Activated T-cell treated with anti-CD3 and anti-CD28 coated beads for 48 hours (primary cell): ENCODE results near the gene STK31.
"Not testable (repeated sequence)": the region's sequence is repeated elsewhere in the genome, so short reads cannot be mapped to it uniquely, and the experiment has no call there.

Experiments used
- DNase-seq: peaks from one replicate; pipeline ENCODE4 v3.0.0-alpha.2; 2020; ENCODE audit warnings: low read depth

Gene STK31, protein sequence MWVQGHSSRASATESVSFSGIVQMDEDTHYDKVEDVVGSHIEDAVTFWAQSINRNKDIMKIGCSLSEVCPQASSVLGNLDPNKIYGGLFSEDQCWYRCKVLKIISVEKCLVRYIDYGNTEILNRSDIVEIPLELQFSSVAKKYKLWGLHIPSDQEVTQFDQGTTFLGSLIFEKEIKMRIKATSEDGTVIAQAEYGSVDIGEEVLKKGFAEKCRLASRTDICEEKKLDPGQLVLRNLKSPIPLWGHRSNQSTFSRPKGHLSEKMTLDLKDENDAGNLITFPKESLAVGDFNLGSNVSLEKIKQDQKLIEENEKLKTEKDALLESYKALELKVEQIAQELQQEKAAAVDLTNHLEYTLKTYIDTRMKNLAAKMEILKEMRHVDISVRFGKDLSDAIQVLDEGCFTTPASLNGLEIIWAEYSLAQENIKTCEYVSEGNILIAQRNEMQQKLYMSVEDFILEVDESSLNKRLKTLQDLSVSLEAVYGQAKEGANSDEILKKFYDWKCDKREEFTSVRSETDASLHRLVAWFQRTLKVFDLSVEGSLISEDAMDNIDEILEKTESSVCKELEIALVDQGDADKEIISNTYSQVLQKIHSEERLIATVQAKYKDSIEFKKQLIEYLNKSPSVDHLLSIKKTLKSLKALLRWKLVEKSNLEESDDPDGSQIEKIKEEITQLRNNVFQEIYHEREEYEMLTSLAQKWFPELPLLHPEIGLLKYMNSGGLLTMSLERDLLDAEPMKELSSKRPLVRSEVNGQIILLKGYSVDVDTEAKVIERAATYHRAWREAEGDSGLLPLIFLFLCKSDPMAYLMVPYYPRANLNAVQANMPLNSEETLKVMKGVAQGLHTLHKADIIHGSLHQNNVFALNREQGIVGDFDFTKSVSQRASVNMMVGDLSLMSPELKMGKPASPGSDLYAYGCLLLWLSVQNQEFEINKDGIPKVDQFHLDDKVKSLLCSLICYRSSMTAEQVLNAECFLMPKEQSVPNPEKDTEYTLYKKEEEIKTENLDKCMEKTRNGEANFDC

DNA sequence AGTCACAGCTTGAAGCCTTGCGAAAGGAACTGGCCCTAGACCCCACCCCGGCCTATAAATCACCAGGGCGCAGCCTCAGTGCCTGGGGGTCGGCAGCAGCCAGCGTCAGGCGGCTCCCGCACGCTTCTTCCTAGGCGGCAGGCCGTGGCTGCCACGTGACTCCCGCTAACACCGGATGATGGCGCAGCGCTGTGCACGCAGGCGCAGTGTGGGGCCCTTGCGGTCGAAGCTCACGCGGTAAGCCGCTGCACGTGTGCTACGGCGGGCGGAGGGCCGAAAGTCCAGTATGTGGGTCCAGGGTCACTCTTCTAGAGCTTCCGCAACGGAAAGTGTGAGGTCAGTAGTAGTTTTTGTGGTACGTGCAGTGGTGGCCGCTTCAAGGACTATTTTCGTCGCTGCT, at the start of gene STK31:
STK31 (plus strand) TSS at position 220 of the 400 bp plus-strand sequence; CDS start at position 287, 67 bp downstream.
- no peak for DNase-seq

DNA sequence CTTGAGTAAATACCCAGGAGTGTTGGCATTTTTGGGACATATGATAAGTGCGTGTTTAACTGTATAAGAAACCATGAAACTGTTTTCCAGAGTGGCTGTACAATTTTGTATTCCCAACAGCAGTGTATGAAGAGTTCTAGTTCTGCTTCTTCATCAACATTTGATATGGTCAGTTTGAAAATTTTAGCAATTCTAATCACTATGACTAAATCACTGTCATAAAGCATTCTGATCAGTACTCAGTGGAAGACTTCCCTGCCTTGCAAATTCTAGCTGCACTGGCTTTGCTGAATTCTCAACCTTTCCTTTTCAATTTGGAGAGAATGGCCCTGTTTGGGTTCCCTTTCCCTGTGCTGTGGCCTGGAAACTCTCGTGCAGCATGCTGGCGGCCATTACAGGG, 48.6 kb upstream of the STK31 start:
- DNase-seq = no peak

DNA sequence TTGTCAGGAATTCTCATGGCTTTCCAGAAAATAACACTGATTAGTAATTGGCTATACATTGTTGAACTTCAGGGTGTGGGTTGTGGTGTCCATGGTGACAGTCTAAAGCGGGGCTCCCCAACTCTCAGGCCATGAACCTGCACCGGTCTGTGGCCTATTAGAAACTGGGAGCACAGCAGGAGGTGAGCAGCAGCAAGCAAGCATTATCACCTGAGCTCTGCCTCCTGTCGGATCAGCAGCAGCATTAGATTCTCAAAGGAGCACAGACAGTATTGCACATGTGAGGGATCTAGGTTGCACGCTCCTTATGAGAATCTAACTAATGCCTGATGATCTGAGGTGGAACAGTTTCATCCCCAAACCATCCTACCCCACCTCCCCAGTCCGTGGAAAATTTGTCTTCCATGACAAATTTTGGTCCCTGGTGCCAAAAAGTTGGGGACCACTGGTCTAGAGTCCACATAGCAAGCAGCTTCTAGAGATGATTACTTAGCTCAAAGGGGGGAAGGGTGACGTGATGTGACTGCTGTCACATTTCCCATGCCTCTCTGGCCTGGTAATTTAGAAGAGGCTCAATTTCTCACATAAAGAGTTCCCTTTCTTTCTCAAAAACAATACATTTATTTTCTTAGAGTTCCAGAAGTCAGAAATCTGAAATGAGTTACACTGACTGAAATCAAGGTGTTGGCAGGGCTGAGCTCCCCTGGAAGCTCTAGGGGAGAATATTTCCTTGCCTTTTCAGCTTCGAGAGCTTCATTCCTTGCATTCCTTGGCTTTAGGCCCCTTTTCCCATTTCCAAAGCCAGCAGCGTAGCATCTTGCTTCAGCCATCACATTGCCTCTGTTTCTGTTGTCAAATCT, 47.7 kb upstream of the STK31 start:
- DNase-seq = no peak

DNA sequence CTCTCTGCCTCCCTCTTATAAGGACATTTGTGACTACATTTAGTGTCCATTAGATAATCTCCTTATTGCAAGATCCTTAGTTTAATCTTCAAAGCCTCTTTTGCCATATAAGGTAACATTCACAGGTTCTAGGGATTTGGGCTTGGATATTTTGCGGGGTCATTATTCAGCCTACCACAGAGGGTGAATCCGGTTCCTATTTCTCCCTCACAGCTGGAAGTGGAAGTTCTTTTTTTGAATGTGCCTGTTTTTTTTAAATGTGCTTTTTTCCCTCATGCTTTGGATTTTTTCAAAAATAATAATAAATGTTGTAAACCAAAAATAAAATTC, 47.1 kb upstream of the STK31 start:
- DNase-seq = no peak

DNA sequence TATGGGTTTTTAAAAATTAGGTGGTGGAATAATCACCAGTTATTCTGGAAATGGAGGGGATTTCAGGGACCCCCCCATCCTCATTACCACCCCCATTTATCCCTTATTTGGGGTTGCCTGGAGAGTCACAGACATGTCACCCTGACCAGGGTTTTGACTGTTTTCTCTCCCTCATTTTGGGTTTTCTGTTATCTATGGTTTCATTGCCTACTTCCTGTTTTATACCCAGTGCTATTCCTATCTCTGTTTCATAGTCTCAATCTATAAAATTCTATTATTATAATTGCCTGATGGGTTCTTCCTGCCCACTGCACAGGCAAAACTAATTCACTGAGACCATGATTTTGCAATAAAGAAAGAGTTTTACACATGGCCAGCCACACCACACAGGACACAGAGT, 45.9 kb upstream of the STK31 start:
- no peak for DNase-seq

DNA sequence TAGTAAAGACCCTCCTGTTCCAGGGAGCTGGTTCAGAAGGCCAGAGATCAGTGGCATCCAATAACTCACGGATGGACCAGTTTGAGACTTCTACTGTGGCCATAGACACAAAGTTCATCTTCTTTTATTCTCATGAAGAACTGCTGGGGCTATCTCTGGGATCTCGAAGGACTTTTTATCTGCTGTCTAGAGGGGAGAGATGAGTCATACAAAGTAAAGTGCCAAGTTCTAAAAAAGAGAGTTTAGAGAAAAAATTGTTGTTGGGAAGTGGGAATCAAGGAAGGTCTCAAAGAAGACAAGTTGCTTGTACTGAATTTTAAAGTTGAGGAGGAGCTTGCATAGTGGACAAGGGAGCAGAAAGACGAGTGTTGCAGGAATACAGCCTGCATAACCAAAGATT, 38.0 kb upstream of the STK31 start:
- no peak for DNase-seq

DNA sequence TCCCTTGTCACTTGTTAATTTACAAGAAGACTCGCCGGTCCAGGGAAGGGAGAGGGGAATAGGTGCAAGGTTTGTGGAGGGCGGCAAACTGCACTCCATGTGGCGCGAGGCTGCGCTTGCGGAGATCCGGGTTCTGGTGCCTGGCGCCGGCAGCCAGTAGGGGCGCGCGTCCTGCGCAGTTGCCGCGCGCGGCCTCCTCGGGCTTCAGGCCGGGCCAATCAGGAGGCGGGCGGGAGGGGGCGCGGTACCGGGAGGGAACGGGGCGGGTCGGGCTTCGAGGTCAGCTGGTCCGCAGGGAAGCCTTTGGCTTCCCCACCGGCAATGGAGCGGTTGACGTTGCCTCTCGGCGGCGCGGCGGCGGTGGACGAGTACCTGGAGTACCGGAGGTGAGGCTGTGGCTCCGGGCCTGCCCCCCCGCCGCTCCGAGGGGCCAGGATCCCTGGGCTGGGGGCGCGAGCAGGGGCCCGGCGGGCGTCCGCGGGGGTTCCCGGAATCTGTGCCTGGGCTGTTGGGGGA, 30.1 kb upstream of the STK31 start, which contains the start of gene FAM221A:
FAM221A (plus strand) TSS at position 302 of the 516 bp plus-strand sequence; CDS start at position 322, 20 bp downstream.
- peak; percentile 82 for DNase-seq

DNA sequence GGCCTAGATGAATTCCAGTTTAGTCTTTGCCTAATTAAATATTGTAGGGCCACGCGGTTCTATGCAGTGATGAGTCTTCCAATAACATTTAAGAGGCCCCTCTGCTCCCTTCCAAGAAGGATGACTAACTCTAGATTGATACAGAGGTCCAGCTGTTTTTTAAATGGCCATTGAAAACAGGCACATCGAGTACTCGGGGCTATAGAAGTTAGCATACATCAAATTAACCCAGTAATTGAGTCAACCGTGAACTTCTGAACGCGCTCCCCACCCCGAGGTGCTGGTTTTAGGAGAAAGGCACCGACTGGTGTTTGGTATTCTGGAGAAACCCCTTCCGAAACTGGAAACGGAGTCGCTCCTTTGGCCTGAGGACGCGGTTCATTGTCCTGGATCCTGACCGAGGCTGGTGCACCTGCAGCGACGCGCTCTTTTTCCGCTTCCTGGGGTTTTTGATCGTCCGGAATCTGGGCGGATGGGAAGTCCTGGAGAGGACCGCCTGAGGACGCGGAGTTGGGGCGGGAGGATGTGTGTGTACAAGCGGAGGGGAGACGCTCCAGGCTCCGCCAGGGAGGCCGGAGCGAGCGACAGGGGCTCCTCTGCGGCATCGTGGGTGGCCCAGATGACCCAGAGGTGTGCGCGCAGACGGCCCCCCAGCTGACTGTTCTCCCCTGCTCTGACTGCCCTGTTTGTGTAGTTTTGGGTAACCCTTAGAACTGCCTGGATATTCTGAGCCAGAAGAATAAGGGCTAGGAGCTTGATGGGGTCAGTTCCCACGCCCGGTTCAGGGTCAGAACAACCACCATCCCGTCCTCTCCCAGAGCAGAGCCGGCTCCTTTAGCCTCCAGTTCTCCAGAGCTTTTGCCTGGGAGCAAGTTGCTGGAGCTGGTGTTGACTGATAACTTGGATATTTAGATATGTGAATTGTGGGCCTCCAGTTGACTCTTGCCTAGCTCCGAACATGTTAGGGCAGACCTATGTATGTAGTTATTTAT, 29.3 kb upstream of the STK31 start:
- DNase-seq = peak; percentile 27

DNA sequence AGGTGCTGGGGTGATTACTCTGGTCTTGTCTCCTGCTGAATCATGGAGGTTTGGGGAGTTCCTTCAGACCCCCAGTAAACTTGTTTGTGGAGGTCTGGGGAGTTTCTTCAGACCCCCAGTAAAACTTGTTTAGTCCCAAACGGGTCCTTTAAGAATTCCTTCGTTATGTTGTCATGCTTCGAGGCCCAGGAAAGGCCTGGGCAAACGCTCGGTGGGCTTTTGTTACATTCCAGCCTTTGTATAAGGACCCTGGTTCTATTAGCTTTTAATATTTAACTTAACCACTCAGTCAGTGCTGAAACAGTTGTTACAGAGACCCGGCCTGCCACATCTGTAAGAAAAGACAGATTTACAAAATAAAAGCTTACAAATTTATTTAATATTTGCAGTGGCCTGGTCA, 26.0 kb upstream of the STK31 start:
- not testable (repeated sequence) for DNase-seq

DNA sequence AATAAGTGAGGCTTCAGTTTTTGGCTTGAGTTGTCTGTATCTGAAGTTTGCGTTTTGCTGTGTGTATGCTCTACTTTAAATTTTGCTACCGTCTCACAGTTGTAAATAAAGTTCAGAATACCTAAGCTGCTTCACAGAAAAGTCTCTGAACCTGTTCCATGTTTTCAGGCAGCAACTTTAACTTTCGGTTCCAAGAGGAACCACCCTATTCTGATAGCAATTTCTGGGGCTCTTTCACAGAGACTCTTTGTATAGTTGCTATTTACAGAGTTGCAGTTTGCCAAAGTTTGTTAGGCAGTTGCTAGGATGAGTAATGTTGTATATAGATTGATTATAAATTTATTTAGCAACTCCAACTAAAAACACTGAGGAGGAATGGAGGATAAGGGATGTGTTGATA, 24.3 kb upstream of the STK31 start:
- no peak for DNase-seq

DNA sequence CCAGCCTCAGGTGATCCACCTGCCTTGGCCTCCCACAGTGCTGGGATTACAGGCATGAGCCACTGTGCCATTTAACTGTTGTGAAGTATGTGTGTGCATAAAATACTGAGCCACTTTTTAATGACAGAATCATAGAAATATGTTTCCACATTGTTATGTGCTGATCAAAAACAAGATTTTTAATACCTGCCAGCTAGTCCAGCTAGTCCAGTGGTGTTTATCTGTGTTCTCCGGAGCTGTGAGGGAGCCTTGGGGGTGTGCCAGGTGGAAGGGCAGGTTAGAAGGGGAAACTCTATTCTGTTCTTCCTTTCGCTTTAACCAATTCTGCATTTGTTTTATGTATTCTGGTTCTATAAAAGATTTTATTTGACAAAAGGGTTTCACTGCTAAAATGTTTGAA, 23.0 kb upstream of the STK31 start:
- no peak for DNase-seq

DNA sequence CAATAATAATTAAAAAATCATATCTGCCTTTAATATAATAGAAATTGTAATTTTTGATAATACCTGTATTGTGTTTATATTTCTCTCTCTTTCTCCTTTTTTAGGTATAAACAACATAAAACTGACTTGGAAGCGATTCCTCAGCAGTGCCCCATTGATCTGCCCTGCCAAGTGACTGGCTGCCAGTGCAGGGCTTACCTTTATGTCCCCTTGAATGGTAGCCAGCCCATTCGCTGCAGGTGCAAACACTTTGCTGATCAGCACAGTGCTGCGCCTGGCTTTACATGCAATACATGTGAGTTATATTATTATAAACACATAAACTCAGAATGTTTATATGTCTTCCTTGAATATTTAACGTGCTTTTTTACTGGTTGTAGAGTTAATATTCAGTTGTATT, 20.9 kb upstream of the STK31 start:
- no peak for DNase-seq

DNA sequence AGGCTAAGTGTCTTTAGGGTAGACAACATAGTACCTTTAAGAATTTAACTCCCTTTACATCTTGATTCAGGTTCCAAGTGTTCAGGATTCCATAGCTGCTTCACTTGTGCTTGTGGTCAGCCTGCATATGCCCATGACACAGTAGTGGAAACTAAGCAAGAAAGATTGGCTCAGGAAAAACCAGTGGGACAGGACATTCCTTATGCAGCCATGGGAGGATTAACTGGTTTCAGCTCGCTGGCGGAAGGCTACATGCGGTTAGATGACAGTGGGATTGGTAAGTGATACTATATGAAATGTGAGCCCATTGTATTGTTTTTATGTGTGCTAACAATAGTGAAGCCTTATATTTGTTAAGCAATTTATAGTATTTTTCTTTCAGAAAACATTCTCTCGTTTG, 18.7 kb upstream of the STK31 start:
- no peak for DNase-seq

DNA sequence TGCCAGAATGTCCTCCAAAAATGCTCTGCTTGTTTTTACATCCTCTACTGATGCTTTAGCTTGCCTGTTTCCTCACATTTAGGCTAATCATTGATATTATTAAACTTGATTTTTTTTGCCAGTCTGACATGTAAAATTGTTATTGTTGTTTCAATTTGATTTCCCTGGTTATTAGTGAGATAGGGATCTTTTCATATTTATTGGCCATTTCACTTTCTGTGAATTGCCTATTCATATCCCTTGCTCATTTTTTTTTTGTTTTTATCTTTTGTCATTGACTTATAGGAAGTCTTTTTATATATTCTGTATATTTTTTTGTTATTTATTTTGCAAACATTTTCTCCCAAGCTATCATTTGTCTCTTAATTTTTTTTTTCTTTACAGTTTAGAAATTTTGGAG, 16.8 kb upstream of the STK31 start:
- DNase-seq = no peak

DNA sequence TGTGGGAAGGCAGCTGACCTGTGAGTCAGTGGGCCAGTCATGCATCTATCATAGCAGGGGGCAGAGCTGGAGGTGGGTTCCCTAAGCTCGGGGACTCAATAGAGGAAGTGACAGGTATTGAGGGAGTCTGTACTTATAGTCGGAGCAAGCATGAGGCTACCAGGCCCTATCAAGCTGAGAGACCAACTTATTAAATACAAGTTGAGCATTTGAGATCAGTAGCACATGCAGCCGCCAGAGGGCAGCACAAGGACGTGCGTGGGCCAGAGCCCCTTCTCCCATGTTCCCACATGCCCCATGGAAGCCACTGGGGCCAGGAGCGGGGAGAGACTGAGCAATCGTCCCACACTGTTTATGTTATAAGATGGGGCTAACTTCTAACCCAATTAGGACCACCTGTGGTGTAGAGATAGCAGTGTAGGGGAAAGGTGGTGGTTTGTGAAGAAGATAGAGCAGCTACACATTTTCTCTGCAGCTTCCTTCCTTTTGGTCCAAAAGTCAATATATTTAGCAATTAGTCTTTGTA, 13.0 kb upstream of the STK31 start:
- peak; percentile 49 for DNase-seq

DNA sequence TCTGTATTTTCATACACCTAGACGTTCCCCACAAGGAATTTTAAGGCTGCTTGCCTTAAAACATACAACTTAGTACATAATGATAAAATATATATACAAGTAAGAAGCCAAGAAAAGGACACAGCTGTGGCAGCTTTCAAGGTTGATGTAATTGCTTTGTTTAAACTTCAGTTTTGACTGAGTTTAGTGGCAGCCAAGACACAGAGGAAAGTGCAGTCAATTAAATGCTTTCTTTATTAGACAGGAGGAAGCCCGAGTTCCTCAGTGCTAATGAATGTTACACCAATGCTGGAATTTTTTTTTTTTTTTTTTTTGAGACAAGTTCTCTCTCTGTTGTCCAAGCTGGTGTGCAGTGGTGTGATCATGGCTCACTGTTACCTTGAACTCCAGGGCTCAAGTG, 11.2 kb upstream of the STK31 start:
- DNase-seq = no peak

DNA sequence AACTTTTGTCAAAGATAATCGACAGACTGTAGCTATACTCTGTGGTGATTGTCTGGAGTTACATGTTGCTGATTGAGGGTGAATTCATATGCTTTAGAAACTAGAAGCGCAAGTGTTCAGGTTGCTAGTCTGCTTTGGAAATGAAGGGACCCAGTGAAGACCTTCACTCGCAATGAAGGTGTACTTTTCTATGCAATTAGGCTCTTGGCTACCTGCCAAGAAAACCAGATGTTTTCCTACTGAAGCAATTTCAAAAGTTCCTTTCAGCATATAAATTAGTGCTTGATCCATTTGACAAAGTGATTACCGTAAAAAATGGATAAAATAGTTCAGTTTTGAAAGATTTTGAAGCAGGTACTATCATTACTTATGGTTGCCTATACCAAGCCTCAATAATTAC, 10.0 kb upstream of the STK31 start:
- no peak for DNase-seq

DNA sequence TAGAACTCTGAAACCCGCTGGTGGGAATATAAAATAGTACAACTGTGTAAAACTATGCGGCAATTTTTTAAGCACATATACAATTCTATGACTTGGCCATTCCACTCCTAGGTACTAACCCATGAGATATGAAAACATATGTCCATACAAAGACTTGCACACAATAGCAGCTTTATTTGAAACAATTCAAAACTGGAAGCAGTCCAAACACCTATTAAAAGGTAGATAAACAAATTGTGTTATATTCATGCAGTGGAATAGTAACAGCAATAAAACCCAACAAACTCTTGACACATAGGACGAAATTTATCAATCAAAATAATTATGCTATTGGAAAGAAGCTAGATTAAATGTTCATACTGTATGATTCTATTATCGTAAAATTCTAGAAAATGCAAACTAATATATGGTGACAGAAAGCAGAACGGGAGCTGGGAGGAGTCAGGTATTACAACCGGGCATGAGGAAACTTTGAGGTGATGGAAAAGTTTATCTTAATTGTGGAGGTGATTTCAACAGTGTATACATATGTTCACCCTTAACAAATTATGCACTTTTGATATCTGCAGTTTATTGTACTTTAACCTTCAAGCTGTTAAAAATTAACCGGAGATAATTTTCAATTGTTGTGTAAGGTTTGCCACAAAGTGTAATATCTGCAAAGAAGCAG, 803 bp upstream of the STK31 start:
- no peak for DNase-seq

DNA sequence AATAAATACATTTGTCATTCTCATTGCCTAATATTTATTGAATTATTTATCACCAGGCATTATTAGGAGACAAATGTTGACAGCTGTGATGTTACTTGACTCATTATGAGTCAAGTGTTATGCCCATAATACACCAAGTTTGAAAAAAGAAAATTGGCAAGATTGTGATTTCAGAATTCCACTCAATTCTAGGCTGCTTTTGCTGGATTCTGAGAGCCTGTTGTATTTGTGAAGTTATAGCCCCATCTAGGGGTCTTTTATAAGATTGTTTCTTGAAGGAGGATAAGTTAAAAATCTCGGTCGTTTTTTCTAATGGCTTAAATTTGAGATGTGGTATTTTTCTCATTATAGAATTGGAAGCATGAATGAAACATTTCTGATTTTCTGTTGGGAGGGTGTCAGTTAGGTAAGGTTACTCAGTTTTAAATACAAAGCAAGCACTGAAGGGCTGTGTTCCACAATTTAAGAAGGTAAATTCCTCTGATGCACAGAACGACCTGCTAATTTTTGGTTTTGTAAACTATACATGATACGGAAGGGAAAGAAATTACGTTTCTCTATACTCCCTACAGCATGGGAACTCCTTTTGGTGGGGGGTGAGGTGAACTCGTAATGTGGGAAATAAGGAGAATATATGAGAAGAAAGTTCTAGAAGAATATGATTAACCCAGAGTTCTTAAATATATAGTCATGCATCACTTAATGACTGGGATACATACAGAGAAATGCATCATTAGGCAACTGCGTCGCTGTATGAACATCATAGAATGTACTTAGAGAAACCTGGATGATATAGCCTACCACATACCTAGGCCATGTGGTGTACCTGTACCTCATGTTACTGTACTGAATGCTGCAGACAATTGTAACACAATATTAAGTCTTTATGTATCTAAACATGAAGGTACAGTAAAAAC, 2.6 kb downstream of the STK31 start:
- no peak for DNase-seq
